Hindlimb muscle (tissue), 1 donor: ENCODE results near the gene CARD18. TPM values are rescaled to one million over a fixed set of nuclear protein-coding genes. Genes with fewer than 3 reads are reported as not detected.

Experiments
- DNase-seq: peaks from one replicate; pipeline ENCODE4 v3.0.0-alpha.2; 2013
- polyA plus RNA-seq: library from polyadenylated mRNA; unstranded; fragments of 120-200 nt; gene quantifications from one replicate; pipeline ENCODE4 v1.2.1, GENCODE V29; 2013; ENCODE audit not compliant: insufficient read length

The CARD18 gene
- not detected for polyA plus RNA-seq

GRCh38 chr11:105139669-105140068 is at the start of gene CARD18:
Gene CARD18 (minus strand): TSS chr11:105139769. CDS start chr11:105139726, 43 bp downstream.
- DNase-seq, result no peak

- no peak for DNase-seq
These were observed 44.4 kb upstream of the CARD18 start for GRCh38 chr11:105183987-105184386.

GRCh38 chr11:105183426-105183825 is 43.9 kb upstream of the CARD18 start:
- no peak for DNase-seq

GRCh38 chr11:105181521-105181920 is 42.0 kb upstream of the CARD18 start:
- no peak for DNase-seq

- DNase-seq, result no peak
These were observed 41.5 kb upstream of the CARD18 start for GRCh38 chr11:105181100-105181499.

GRCh38 chr11:105179542-105180278 is 40.1 kb upstream of the CARD18 start:
- DNase-seq, result no peak

GRCh38 chr11:105177658-105178057 is 38.1 kb upstream of the CARD18 start:
- DNase-seq, result peak; percentile 22

GRCh38 chr11:105168457-105168856 is 28.9 kb upstream of the CARD18 start:
- no peak for DNase-seq

GRCh38 chr11:105167244-105167643 is 27.7 kb upstream of the CARD18 start:
- DNase-seq, result no peak

- no peak for DNase-seq
These were observed 24.6 kb upstream of the CARD18 start for GRCh38 chr11:105164208-105164607.

GRCh38 chr11:105162506-105162905 is 22.9 kb upstream of the CARD18 start:
- DNase-seq, result no peak

- no peak for DNase-seq
These were observed 18.9 kb upstream of the CARD18 start for GRCh38 chr11:105158436-105158835.

- no peak for DNase-seq
These were observed 17.2 kb upstream of the CARD18 start for GRCh38 chr11:105156720-105157119.

- no peak for DNase-seq
These were observed 16.7 kb upstream of the CARD18 start for GRCh38 chr11:105156231-105156630.

- no peak for DNase-seq
These were observed 16.1 kb upstream of the CARD18 start for GRCh38 chr11:105155679-105156078.

- no peak for DNase-seq
These were observed 13.8 kb upstream of the CARD18 start for GRCh38 chr11:105153392-105153791.

GRCh38 chr11:105152560-105152959 is 13.0 kb upstream of the CARD18 start:
- DNase-seq, result no peak

GRCh38 chr11:105152021-105152512 is 12.5 kb upstream of the CARD18 start:
- DNase-seq, result no peak

GRCh38 chr11:105149477-105149876 is 9.9 kb upstream of the CARD18 start:
- DNase-seq, result no peak

GRCh38 chr11:105148241-105148640 is 8.7 kb upstream of the CARD18 start:
- no peak for DNase-seq

- no peak for DNase-seq
These were observed 5.3 kb upstream of the CARD18 start for GRCh38 chr11:105144887-105145286.

GRCh38 chr11:105142167-105142566 is 2.6 kb upstream of the CARD18 start:
- DNase-seq, result no peak

GRCh38 chr11:105137286-105137685 is 2.3 kb downstream of the CARD18 start:
- no peak for DNase-seq

GRCh38 chr11:105135883-105136282 is 3.7 kb downstream of the CARD18 start:
- DNase-seq, result no peak
